Right forelimb (tissue), 1 donor: ENCODE results near the gene CCDC134.

Experiments
- DNase-seq: peaks from one replicate; pipeline ENCODE4 v3.0.0-alpha.2; 2018

Gene CCDC134

DNA sequence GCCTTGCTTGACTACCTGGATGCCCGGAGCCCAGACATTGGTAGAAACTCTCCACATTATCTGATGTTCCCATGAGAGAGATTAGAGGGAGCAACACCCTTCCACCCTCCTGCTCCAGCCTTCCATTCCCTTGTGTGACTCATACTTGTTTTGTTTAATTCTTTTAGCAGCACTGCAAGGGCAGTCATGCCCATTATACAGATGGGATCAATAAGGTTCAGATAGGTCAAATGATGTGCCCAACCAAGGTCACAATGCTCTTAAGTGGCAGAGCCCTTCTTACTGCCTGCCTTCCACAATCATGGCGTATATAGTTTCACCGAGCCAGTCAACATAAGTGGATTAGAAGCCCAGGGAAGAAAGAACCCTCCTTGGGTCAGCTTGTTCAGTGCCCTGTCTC lies 6.6 kb upstream of the CCDC134 start:
- DNase-seq: no peak

DNA sequence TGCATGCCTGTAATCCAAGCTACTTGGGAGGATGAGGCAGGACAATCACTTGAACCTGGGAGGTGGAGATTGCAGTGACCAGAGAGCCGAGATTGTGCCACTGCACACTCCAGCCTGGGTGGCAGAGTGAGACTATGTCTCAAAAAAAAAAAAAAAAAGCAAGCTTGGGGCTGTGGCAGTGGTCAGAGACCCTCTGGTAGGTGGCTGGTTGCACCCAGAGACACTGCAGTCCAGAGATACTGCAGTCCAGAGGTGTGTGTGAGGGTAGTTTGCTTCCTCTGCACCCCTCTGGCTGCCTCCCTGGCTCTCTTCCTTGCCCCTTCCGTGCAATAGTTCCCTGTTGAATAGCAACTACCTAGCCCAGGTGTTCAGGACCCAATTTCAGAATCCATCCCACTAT lies 1.7 kb upstream of the CCDC134 start:
- no peak for DNase-seq

DNA sequence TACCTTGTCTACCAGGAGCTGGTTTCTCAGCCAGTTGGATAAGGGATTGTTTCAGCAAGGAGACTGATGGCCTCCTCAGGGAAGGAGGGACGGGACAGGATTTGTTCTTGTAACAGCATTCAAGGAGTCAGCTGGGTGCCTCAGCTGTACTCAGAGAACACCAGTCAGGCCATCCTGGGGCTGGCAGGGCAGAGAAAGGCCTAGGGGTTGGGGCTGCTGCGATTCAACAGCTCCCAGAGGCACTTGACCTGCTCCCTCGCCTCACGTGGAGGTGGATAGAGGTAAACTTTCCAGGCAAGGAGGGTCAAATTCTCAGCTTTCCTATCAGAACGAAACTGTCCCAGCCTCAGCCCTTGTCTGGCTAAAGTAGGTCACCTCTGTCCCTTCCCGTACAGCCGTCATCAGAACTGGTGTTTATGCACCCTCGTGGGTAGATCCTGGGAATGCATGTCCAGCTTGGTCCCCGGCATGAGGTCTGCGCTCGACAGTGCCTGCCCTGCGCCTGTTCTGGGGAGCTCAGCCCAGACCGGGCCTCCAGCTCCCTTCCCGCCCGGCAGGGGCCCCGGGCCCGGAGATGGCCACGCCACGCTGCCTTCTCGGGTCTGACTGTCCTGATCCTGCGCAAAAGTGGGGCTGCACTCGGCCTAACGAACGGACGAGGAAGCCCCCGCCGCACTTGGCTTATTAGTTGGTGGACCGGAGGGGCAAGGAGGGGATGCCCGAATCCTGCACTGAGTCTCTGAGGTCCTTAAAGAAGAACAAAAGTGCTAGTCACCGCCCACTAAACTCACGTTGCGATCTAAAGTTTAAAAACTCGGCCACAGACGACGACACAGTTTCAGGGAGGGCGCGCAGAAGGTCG lies 762 bp upstream of the CCDC134 start:
- DNase-seq: no peak

DNA sequence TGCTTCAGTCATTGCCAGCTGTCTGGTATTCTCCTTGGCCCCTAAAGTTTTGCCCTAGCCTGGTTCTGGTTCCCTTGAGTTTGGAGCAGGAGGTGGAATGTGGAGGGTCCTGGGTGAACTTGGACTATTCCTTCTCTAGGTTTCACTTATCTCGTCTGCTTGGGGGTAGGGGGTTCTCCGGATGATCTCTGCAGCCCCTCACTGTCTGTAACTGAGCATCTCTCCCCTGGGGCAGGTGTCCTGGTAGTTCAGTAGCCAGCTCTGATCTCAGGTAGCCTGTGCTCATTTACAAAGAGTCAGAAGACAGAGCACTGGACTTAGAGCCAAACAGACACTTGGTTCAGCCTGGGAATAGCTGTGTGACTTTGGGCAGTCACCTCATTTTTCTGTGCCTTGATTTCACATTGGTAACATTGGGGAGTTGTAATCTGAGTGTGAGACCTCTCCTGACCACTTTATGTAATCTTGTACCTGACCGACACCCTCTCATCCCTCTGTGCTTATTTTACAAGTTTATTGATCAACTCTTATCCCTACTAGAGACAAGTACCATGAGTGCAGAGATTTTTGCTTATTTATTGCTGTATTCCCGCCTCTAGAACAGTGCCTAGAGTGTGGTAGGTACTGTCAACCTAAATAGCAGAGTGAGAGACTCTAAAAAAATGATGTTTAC lies 804 bp downstream of the CCDC134 start:
- no peak for DNase-seq

DNA sequence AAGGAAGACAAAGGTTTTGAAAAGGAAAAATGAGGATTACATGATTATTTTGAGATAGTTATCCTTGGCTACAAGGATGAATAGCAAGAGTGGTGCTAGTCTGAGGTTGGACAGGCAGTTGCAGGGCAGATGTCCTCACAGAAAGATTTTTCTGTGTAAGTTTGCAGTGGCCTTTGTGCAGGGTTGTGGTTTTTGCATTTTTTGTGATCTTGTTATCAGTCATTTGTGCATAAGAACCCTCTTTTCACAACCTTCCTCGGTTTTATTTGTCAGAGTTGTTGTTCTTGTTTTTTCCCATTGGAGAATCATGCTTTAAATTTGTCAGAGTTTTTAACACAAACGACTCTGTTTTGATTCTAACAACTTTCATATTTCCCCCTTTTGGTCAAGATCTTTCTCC lies 1.4 kb downstream of the CCDC134 start:
- DNase-seq: no peak

DNA sequence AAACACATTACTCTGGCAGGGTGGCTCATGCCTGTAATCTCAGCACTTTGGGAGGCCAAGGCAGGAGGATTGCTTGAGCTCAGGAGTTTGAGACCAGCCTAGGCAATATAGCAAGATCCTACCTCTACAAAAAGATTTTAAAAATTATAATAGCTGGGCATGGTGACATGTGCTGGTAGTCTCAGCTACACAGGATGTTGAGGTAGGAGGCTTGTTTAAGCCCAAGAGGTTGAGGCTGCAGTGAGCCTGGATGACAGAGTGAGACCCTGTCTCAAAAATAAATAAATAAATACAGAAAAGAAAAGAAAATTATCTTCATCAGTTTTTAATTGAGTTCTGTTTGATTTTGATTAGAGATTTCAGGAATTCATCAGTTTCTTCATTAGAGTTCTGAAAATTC lies 5.2 kb downstream of the CCDC134 start:
- no peak for DNase-seq

DNA sequence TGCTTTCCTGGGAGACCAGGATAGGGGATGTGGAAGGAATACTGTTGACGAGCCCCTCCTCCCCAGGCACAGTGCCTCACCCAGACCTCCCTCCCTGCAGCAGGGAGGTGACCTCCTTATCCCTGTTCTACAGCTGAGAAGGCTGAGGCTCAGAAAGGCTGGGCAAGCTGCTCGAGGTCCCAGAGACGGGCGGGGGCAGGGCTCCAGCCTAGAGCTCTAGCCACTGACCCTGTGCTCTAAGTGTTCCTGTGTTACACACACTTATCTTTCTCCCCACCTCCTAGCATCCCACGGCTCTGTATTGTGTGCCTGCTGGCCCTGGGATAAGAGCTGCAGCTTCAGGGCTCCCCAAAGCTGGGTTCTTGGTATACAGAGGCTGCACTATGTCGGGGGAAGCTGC lies 7.9 kb downstream of the CCDC134 start:
- DNase-seq: no peak

DNA sequence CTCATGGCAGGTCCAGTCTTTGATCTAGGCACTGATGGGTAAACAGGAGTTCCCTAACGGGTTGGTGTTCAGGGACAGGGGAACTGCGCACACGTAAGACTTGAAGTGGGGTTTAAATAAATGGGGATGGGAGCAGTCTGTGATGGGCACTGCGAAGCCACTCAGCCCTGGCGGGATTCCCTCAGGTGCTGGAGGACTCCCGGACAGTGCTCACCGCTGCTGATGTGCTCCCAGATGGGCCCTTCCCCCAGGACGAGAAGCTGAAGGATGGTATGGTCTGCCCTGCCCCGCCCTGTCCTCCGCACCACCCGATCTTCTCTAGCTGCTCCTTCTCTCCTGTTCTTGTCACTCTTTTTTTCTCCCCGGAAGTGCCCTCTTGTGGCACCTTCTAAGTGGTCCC lies 9.5 kb downstream of the CCDC134 start:
- no peak for DNase-seq

DNA sequence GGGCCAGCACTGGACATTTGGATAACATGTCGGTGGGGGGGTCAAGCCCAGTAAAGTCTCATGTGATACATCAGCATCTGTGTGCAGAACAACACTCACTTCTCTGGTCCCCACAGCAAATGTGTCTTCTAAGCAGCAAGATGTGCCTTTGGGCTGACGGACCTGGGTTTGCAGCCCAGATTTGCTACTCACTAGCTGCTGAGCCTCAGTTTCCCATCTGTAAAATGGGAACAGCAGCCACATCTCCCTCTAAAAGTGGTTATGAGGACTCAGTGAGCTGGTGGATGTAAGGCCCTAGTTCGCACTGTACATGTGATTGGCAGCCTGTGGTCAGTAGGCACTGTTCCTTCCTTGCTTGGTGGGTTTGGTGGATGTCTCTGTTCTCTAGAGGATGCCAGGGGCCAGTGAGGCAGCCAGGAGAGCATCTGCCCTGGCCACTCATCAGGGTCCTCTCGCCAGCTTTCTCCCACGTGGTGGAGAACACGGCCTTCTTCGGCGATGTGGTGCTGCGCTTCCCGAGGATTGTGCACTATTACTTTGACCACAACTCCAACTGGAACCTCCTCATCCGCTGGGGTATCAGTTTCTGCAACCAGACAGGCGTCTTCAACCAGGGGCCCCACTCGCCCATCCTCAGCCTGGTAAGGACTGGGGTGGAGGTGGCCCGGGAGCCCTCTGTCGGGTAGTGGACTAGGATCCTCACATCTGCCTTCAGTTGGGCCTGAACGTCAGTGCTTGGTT lies 12.5 kb downstream of the CCDC134 start:
- DNase-seq: no peak

DNA sequence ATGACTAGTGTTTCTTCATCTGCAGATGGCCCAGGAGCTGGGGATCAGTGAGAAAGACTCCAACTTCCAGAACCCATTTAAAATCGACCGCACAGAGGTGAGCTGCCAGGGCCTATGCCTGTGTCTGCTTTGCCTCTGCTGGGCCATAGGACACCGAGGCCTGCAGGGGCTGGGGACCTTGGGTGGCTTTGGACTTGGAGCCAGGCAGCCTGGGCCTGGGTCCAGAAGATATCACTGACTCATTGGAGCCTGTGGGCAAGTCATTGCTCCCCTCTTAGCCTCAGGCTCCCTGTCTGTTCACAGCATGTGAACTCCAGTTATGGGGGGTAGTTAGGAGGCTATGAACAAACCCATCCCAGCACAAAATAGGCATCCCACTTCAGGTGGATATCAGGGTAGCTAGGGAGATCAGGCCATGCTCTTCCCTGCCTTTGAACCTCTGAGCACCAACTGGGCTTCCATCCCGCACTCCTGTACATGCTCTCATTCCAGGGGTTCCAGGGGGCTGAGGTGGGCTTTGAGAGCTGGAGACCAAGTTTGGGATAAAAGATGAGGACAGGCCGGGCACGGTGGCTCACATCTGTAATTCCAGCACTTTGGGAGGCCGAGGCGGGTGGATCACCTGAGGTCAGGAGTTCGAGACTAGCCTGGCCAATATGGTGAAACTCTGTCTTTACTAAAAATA lies 13.4 kb downstream of the CCDC134 start:
- DNase-seq: no peak

DNA sequence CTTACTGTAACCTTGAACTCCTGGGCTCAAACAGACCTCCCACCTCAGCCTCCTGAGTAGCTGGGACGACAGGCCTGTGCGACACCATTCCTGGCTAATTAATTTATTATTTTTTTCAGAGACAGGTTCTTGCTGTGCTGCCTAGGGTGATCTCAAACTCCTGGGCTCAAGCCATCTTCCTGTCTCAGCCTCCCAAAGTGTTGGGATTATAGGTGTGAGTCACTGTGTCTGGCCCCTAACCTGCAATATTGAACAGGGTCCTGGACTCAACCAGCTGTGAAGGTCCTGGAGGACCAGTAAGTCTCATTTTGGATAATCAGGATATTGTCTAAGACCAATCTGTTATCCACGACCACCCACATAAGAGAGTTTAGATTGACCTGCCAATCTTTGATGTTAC lies 15.2 kb downstream of the CCDC134 start:
- DNase-seq: no peak

DNA sequence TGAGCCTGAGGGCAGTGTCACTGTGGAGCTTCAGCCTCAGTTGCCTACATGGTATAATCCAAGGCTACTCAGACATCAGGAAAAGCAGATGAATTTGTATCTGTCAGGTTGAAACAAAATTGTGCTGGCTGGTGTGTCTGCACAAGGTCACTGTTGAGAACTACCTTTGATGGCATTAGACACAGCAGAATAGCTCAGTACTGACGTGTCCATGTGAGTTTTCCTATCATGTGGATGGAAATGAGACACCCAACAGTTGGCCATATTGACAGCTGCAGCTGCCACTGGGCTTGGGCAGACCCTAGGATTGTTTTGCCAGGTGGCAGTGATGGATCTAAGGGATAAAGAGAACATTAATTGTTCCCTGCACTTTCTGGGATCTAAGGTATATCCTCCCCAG lies 15.8 kb downstream of the CCDC134 start:
- DNase-seq: no peak

DNA sequence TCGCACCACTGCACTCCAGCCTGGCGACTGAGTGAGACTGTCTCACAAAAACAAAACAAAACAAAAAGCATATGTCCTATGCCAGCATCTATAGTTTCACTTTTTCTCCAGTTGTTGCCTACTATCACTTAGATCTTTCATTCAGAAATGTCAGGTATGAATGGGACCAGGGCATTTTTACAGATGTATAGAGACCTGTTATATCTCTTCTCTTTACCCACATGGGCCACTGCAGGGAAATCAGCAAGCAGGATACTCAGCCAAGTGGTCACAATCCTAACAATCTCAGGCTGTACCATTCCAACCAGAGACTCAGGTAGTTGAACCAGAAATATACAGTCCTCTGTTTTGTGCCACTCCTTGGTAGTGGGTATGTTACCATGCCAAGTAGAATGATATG lies 16.4 kb downstream of the CCDC134 start:
- DNase-seq: no peak

DNA sequence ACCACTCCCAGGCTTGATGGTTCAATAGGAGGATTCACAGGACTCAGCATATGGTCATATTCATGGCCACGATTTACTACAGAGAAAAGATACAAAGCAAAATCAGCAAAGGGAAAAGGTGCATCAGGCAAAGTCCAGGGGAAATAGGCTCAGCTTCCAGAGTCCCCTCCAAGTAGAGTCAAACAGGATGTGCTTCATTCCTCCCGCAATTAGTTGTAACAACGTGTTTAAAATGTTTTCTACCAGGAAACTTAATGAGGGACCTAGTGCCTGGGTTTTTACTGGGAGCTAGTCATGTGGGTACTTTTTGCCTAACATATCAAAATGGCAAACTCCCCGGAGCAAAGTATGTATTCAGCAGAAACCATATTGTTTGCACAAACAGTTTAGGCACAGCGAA lies 17.5 kb downstream of the CCDC134 start:
- DNase-seq: no peak

DNA sequence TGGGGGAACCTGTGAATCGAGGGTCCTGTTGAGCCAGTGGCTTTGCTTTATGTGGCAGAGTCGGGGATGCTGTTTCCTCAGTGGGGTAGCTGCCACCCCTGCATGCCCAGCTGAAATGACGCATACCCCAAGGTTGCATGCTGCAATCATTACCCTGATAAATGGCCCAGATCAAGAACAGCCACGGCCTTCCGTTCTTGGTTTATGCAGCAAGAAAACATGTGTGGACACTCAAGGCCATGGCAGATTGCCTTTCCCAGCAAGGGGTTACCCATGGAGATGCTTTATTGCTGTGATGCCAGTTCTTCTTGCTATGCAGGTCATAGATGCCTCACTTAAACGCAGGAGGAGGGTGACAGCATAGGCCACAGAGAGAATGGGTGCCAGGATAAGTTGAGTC lies 18.1 kb downstream of the CCDC134 start:
- no peak for DNase-seq

DNA sequence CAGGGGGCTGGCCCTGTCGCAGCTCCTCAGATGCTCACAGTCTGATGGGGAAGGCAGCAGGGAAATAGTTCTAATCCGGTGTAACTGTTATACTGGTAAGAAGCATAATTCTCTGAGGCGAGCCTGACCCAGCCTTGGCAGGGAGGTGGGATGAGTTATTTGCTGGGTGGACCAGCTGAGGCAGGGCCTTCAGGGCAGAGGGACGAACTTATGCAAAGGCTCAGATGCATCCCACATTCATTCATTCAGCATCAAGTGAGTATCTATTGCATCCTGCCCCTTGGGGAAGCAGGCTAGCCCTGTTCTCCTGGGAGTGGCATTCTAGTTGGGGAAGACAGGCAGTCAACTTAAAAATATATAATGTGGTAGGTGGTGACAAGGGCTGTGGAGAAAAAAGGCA lies 18.8 kb downstream of the CCDC134 start:
- no peak for DNase-seq

DNA sequence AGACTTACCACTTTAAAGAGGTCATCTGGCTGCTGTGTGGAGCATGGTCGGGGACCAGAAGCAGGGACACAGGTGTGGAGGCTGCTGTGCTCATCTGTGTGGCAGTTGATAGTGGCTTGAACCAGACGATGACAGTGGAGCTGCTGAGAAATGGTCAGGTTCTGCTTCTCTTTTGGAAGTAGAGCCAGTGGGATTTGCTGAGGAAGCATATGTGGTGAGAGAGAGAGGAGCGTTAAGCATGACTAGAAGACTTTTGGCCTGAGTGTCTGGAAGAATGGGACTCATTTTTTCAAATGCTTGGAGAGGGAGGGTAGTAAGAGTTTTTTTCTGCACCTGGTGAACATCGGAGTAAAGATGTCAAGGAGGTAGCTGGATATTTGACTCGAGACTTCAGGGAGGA lies 20.0 kb downstream of the CCDC134 start:
- DNase-seq: no peak

DNA sequence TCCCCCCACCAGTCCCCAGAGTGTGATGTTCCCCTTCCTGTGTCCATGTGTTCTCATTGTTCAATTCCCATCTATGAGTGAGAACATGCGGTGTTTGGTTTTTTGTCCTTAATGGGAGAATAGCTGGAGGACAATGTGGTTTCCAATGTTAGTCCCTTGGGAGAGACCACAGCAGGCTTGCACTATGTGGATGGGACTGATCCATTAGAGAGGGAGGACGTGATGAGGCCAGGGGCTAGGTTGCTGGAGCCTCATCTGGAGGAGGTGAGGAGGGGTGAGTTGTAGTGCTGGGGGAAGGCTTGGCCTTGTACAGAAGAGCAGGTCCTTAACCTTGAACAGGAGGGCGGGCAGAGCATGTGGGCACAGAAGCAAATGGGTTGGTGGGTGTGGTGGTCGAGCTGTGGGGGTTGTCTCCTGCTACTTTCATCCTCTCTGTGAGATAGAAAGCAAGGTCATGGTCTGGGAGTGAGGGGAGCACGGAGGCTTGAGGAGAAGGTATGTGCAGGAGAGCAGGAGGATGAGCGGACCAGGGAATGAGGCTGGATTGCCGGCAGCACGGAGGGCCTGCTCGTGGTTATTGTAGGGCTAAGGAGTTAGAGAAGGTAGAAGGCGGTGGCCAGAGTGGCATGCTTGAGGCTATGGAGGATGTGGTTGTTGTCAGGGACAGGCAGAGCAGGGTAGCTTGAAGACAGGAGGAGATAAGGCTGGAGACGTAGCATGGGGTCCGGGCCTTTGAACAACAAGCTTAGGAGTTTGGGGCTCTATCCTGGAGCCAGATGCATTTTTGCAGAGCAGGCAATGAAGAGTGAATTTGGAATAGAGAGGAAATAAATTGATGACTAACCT lies 21.2 kb downstream of the CCDC134 start:
- DNase-seq: no peak

DNA sequence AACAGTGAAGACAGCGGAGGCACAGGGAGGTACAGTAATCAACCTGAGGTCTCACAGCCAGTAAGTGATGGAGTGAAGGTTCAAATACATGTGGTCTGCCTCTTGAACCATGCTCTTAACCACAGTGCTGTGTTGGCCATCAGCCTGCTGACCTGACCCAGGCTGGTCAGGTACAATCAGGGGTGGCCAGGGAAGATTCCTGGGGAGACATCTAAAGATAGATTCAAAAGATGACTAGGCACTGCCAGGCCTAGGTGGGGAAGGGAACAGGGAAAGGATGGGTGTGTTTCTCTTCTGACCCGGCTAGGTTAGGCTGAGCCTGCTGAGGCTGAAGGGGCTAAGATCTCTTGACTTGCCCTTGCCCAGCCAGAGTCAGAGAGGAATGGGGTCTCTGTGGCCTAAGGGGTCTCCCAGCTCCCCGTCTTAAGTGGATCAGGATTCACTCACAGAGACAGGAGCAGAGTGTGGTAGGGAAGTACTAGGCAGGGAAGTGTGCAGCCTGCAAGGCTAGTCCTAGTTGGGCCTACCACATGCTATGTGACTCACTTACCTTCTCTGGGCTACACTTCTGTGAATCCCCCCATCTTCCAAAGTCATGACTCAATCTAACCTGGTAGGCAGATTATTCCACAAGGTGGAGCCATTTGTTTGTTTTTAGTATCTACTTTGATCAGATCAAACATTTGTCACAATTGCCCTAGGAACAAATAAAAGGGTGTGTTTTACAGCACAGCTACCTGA lies 22.0 kb downstream of the CCDC134 start:
- no peak for DNase-seq

DNA sequence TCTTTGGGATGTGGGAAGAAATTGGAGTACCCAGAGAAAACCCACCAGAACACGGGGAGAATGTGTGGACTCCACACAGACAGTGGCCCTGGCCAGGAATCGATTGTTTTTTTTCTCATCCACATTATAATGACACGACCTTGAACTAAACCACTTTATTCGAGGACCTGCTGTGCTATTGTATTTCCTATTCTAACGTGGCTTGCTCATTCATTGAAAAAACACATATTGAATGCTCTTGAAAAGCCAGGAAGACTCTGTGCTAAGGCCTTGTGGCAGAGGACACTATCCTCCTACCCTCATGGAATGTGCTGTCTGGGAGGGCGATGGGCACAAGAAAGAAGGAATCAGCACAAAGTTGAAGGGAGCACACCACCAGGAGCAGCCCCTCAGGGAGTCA lies 23.3 kb downstream of the CCDC134 start:
- DNase-seq: no peak

DNA sequence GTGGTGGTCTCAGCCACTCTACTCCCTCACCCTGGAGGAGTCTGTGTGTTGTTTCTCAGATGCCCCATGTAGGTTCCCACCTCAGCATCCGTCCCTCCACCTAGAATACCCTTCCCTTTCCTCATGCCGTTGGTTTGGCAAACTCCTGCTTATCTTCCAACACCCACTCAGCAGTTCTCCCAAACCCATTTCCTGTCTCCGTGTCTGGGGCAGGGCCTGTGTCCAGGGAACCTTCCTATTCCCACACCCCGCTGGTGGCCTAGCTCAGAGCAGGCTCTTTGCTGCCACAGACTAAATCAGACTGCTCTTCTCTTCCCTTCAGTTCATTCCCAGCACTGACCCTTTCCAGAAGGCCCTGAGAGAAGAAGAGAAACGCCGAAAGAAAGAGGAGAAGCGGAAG lies 24.9 kb downstream of the CCDC134 start:
- DNase-seq: no peak

DNA sequence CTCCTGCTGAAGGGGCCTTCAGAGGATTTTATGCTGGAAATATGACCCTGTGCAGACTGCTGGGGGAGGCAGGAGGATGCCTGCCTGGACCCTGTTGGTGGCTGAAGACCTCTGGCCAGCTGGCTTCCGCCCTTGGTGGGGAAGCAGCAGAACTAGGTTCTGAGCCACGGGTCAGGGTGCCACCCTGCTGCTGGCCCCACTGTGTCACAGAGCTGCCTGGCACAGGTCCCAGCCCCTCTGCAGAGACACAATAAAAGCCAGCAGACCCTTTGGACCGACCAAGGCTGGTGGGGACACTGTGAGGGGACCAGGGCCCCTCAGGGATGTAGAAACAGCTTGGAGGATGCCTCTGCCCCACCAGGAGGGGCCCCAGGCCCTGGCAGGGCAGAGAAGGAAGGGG lies 25.5 kb downstream of the CCDC134 start:
- DNase-seq: no peak
